ENCODE measurements around the gene TDRD7.

The TDRD7 gene

GRCh38 chr9:97408562-97408961 is 3.3 kb upstream of the TDRD7 start:
- Histone ChIP-seq H3K36me3 (ENCODE audit: control insufficient read depth in 4 of 4, insufficient read depth in 4 of 4, low read length in 3 of 4) (no peaks in the 10 kb centered on the region), H3K4me3 (ENCODE audit: control insufficient read depth in 1 of 7, extremely low read depth in 1 of 7, insufficient read depth in 4 of 7, low read depth in 2 of 7, low read length in 6 of 7) (no peak overlapping the region), H3K9me3 (ENCODE audit: control extremely low read depth in 1 of 5, control insufficient read depth in 4 of 5, insufficient read depth in 2 of 5, low read depth in 1 of 5, low read length in 4 of 5) (peaks cover 0 to 11% (median 2%) of the 10 kb centered on the region in 5 experiments), H3K27me3 (replicated peaks in 2 of 5; ENCODE audit: control insufficient read depth in 4 of 5, insufficient read depth in 5 of 5, low read length in 4 of 5) (peaks cover 0 to 3% (median 0%) of the 10 kb centered on the region in 5 experiments), H3K27ac (ENCODE audit: insufficient read depth in 1 of 2, low read depth in 1 of 2, low read length in 2 of 2, poor library complexity in 1 of 2, severe bottlenecking in 2 of 2) (no peak overlapping the region), H3K4me1 (ENCODE audit: control extremely low read depth in 1 of 4, control insufficient read depth in 4 of 4, insufficient read depth in 4 of 4, low read length in 3 of 4) (peaks cover 6 to 17% (median 12%) of the 10 kb centered on the region in 4 experiments)
- WGBS (ENCODE audit: insufficient coverage): 80% methylated on average over 2 of the region's 4 CpGs
- ChIA-PET CTCF (interaction anchor here (1.5 kb wide), 1 partner anchor 21 kb away, joined by 3 read pairs; no protein-coding TSS in a partner anchor), POLR2A (no interaction called here)
- DNase-seq: no peak

DNA sequence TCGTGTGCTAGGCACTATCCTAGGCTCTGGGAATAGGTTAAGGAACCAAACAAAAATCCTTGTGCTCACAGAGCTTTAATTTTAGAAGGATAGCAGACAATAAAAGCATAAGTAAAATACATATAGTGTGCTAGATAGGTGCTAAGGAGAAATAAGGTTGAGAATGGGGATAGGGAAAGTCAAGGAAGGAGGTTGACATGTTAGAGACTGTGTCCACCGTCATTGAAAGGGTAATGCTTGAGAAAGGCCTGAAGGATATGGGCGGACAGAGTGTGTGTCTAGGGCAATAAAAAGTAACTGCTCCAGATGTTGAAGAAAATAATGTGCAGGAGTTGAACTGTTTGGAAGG is 482 bp upstream of the TDRD7 start:
- WGBS (ENCODE audit: insufficient coverage): 0% methylated on average over 2 of the region's 3 CpGs
- Histone ChIP-seq H3K4me1 (ENCODE audit: control extremely low read depth in 1 of 4, control insufficient read depth in 4 of 4, insufficient read depth in 4 of 4, low read length in 3 of 4) (peaks cover 6 to 17% (median 12%) of the 10 kb centered on the region in 4 experiments), H3K27ac (ENCODE audit: insufficient read depth in 1 of 2, low read depth in 1 of 2, low read length in 2 of 2, poor library complexity in 1 of 2, severe bottlenecking in 2 of 2) (no peak overlapping the region), H3K27me3 (replicated peaks in 2 of 5; ENCODE audit: control insufficient read depth in 4 of 5, insufficient read depth in 5 of 5, low read length in 4 of 5) (peaks cover 0 to 3% (median 0%) of the 10 kb centered on the region in 5 experiments), H3K9me3 (ENCODE audit: control extremely low read depth in 1 of 5, control insufficient read depth in 4 of 5, insufficient read depth in 2 of 5, low read depth in 1 of 5, low read length in 4 of 5) (peaks cover 0 to 2% (median 0%) of the 10 kb centered on the region in 5 experiments), H3K4me3 (ENCODE audit: control insufficient read depth in 1 of 7, extremely low read depth in 1 of 7, insufficient read depth in 4 of 7, low read depth in 2 of 7, low read length in 6 of 7) (peak overlapping the region in 6 of 7 experiments; percentile 63 to 85 (median 80)), H3K36me3 (ENCODE audit: control insufficient read depth in 4 of 4, insufficient read depth in 4 of 4, low read length in 3 of 4) (no peaks in the 10 kb centered on the region)
- DNase-seq: no peak
- ChIA-PET CTCF (interaction anchor here (0.6 to 1.6 kb wide), 6 partner anchors 10 to 187 kb away, joined by 3 to 5 read pairs (median 4); partner anchors contain the start of gene TMOD1), POLR2A (interaction anchor here (0.7 kb wide), 1 partner anchor 1028 kb away, joined by 3 read pairs; the partner anchor contains the start of gene SLC35D2)

GRCh38 chr9:97412626-97413385 is 910 bp downstream of the TDRD7 start:
- WGBS (ENCODE audit: insufficient coverage): 7% methylated on average over 7 of the region's 16 CpGs
- ChIA-PET CTCF (interaction anchor here (0.6 to 1.6 kb wide), 9 partner anchors 9 to 556 kb away, joined by 3 to 6 read pairs (median 4); partner anchors contain the start of gene TMOD1), POLR2A (no interaction called here)
- no peaks in the 10 kb centered on the region for H3K36me3 ChIP-seq (ENCODE audit: control insufficient read depth in 4 of 4, insufficient read depth in 4 of 4, low read length in 3 of 4)
- H3K9me3 ChIP-seq (ENCODE audit: control extremely low read depth in 1 of 5, control insufficient read depth in 4 of 5, insufficient read depth in 2 of 5, low read depth in 1 of 5, low read length in 4 of 5): peaks cover 0 to 2% (median 0%) of the 10 kb centered on the region in 5 experiments
- DNase-seq: peak in 2 of 3 donors; percentile 31 to 35
- peak overlapping the region in 1 of 2 experiments; percentile 45 for H3K27ac ChIP-seq (ENCODE audit: insufficient read depth in 1 of 2, low read depth in 1 of 2, low read length in 2 of 2, poor library complexity in 1 of 2, severe bottlenecking in 2 of 2)
- H3K4me3 ChIP-seq (ENCODE audit: control insufficient read depth in 1 of 7, extremely low read depth in 1 of 7, insufficient read depth in 4 of 7, low read depth in 2 of 7, low read length in 6 of 7): peak overlapping the region; percentile 54 to 82 (median 78)
- H3K27me3 ChIP-seq (replicated peaks in 2 of 5; ENCODE audit: control insufficient read depth in 4 of 5, insufficient read depth in 5 of 5, low read length in 4 of 5): peaks cover 0 to 2% (median 0%) of the 10 kb centered on the region in 5 experiments
- H3K4me1 ChIP-seq (ENCODE audit: control extremely low read depth in 1 of 4, control insufficient read depth in 4 of 4, insufficient read depth in 4 of 4, low read length in 3 of 4): peaks cover 6 to 17% (median 12%) of the 10 kb centered on the region in 4 experiments

- ChIA-PET POLR2A (no interaction called here), CTCF (interaction anchor here (1.1 to 1.2 kb wide), 2 partner anchors 9 to 557 kb away, joined by 4 to 5 read pairs; no protein-coding TSS in a partner anchor)
- Histone ChIP-seq H3K27ac (ENCODE audit: insufficient read depth in 1 of 2, low read depth in 1 of 2, low read length in 2 of 2, poor library complexity in 1 of 2, severe bottlenecking in 2 of 2) (no peak overlapping the region), H3K4me3 (ENCODE audit: control insufficient read depth in 1 of 7, extremely low read depth in 1 of 7, insufficient read depth in 4 of 7, low read depth in 2 of 7, low read length in 6 of 7) (no peak overlapping the region), H3K9me3 (ENCODE audit: control extremely low read depth in 1 of 5, control insufficient read depth in 4 of 5, insufficient read depth in 2 of 5, low read depth in 1 of 5, low read length in 4 of 5) (peaks cover 0 to 2% (median 0%) of the 10 kb centered on the region in 5 experiments), H3K36me3 (ENCODE audit: control insufficient read depth in 4 of 4, insufficient read depth in 4 of 4, low read length in 3 of 4) (no peaks in the 10 kb centered on the region), H3K27me3 (replicated peaks in 2 of 5; ENCODE audit: control insufficient read depth in 4 of 5, insufficient read depth in 5 of 5, low read length in 4 of 5) (peaks cover 0 to 1% (median 0%) of the 10 kb centered on the region in 5 experiments), H3K4me1 (ENCODE audit: control extremely low read depth in 1 of 4, control insufficient read depth in 4 of 4, insufficient read depth in 4 of 4, low read length in 3 of 4) (peaks cover 6 to 17% (median 12%) of the 10 kb centered on the region in 4 experiments)
- WGBS (ENCODE audit: insufficient coverage): 89% methylated on average over 3 of the region's 4 CpGs
- DNase-seq: no peak
Observed at GRCh38 chr9:97413462-97413861, 1.6 kb downstream of the TDRD7 start.

GRCh38 chr9:97415146-97415545 is 3.2 kb downstream of the TDRD7 start:
- no peak for DNase-seq
- peaks cover 6 to 17% (median 12%) of the 10 kb centered on the region in 4 experiments for H3K4me1 ChIP-seq (ENCODE audit: control extremely low read depth in 1 of 4, control insufficient read depth in 4 of 4, insufficient read depth in 4 of 4, low read length in 3 of 4)
- no peak overlapping the region for H3K27ac ChIP-seq (ENCODE audit: insufficient read depth in 1 of 2, low read depth in 1 of 2, low read length in 2 of 2, poor library complexity in 1 of 2, severe bottlenecking in 2 of 2)
- H3K36me3 ChIP-seq (ENCODE audit: control insufficient read depth in 4 of 4, insufficient read depth in 4 of 4, low read length in 3 of 4): no peaks in the 10 kb centered on the region
- ChIA-PET CTCF (interaction anchor here (1.3 to 2.6 kb wide), 4 partner anchors 28 to 199 kb away, joined by 5 to 12 read pairs (median 5); no protein-coding TSS in a partner anchor), POLR2A (no interaction called here)
- H3K27me3 ChIP-seq (replicated peaks in 2 of 5; ENCODE audit: control insufficient read depth in 4 of 5, insufficient read depth in 5 of 5, low read length in 4 of 5): no peaks in the 10 kb centered on the region
- no peaks in the 10 kb centered on the region for H3K9me3 ChIP-seq (ENCODE audit: control extremely low read depth in 1 of 5, control insufficient read depth in 4 of 5, insufficient read depth in 2 of 5, low read depth in 1 of 5, low read length in 4 of 5)
- no peak overlapping the region for H3K4me3 ChIP-seq (ENCODE audit: control insufficient read depth in 1 of 7, extremely low read depth in 1 of 7, insufficient read depth in 4 of 7, low read depth in 2 of 7, low read length in 6 of 7)
- WGBS (ENCODE audit: insufficient coverage): 95% methylated on average over 2 of the region's 2 CpGs

- CTCF ChIA-PET: interaction anchor here (0.6 kb wide), 1 partner anchor 192 kb away, joined by 3 read pairs; no protein-coding TSS in a partner anchor
- H3K27ac ChIP-seq (ENCODE audit: insufficient read depth in 1 of 2, low read depth in 1 of 2, low read length in 2 of 2, poor library complexity in 1 of 2, severe bottlenecking in 2 of 2): no peak overlapping the region
- POLR2A ChIA-PET: no interaction called here
- H3K9me3 ChIP-seq (ENCODE audit: control extremely low read depth in 1 of 5, control insufficient read depth in 4 of 5, insufficient read depth in 2 of 5, low read depth in 1 of 5, low read length in 4 of 5): peaks cover 0 to 15% (median 0%) of the 10 kb centered on the region in 5 experiments
- H3K27me3 ChIP-seq (replicated peaks in 2 of 5; ENCODE audit: control insufficient read depth in 4 of 5, insufficient read depth in 5 of 5, low read length in 4 of 5): no peaks in the 10 kb centered on the region
- no peak for DNase-seq
- H3K36me3 ChIP-seq (ENCODE audit: control insufficient read depth in 4 of 4, insufficient read depth in 4 of 4, low read length in 3 of 4): no peaks in the 10 kb centered on the region
- H3K4me3 ChIP-seq (ENCODE audit: control insufficient read depth in 1 of 7, extremely low read depth in 1 of 7, insufficient read depth in 4 of 7, low read depth in 2 of 7, low read length in 6 of 7): no peak overlapping the region
- WGBS (ENCODE audit: insufficient coverage): 100% methylated on average over 2 of the region's 3 CpGs
- H3K4me1 ChIP-seq (ENCODE audit: control extremely low read depth in 1 of 4, control insufficient read depth in 4 of 4, insufficient read depth in 4 of 4, low read length in 3 of 4): no peaks in the 10 kb centered on the region
Observed at GRCh38 chr9:97418880-97419279, 7.0 kb downstream of the TDRD7 start.
